ENCODE measurements around the gene AGER.
"Not testable (repeated sequence)": the region's sequence is repeated elsewhere in the genome, so short reads cannot be mapped to it uniquely, and the experiment has no call there.

GRCh38 chr6:32211432-32211831, 27.4 kb upstream of the AGER start:
- not testable (repeated sequence) for TF ChIP-seq CTCF, POLR2A (IDR thresholded peaks at IDR 0.05)
